GM19467 (cell line): ENCODE measurements around the gene DHRSX.
"Not testable (repeated sequence)": the region's sequence is repeated elsewhere in the genome, so short reads cannot be mapped to it uniquely, and the experiment has no call there.

Source experiments
- ATAC-seq: cut with Tn5 transposase; IDR thresholded peaks from one replicate; pipeline ENCODE4 v1.9.1; 2021; ENCODE audit warnings: mild to moderate bottlenecking, moderate library complexity; ENCODE audit not compliant: unreplicated experiment

The DHRSX gene

DNA sequence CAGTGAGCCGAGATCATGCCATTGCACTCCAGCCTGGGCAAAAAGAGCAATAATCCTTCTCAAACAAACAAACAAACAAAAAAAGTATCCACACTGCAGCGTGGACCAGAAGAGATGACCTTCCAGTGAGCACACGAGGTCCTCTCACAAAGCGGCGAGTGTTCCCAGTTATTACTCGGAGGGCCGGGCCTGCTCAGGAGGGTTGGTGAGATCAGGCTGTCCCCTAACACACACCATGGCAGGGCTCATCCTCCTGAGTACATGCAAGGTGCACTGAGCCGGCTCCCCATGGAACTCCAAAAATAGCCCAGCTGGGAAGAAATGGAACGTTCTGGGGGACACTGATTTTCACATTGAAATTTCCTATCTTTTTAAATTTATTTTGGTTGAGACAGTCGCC lies 40.7 kb downstream of the DHRSX start:
- ATAC-seq = not testable (repeated sequence)

DNA sequence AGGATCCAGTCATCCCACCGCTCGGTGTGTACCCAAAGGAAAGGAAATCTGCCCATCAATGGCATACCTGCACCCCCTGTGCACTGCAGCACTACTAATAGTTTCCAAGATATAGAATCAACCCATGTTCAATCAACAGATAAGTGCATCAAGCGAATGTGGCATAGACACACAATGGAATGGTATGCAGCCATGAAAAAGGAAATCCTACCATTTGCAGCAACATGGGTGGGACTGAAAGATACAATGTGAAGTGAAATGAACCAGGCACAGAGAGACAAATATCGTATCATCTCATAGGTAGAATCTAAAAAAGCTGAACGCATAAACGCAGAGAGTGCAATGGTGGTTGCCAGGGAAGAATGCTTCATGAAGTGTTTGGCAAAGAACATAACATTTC lies 42.5 kb downstream of the DHRSX start:
- ATAC-seq = no peak

DNA sequence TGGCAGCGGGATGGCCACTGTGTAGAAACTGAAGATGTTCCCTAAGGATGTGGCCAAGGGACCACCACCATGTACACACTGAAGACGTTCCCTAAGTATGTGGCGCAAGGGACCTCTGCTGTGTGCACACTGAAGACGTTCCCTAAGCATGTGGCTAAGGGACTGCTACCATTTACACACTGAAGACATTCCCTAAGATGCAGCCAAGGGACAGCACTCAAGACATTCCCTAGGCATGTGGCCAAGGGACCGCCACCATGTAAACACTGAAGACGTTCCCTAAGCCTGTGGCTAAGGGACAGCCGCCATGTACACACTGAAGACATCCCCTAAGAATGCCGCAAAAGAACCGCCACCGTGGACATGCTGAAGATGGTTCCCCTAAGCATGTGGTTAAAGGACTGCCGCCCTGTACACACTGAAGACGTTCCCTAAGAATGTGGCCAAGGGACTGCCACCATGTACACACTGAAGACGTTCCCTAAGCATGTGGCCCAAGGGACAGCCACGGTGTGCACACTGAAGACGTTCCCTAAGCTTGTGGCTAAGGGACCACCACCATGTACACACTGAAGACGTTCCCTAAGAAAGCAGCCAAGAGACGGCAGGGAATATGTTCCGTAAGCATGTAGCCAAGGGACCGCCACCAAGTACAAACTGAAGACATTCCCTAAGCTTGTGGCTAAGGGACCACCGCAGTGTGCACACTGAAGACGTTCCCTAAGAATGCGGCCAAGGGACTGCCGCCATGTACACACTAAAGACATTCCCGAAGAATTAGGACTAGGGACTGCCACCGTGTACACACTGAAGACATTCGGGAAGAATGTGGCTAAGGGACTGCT lies 43.3 kb downstream of the DHRSX start:
- ATAC-seq = no peak

DNA sequence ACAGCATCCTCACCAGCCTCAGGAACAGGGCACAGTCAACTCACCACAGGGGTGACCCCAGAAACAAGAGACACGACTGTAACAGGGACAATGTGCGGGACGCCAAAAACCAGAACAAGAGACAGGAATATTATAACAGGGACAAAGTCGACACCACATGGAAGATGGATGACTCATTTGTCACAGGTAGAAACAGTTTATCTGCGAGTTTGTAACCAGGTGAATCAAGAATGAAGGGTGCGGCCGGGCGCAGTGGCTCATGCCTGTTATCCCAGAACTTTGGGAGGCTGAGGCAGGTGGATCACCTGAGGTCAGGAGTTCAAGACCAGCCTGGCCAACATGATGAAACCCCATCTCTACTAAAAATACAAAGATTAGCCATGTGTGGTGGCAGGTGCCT lies 44.7 kb downstream of the DHRSX start:
- not testable (repeated sequence) for ATAC-seq

DNA sequence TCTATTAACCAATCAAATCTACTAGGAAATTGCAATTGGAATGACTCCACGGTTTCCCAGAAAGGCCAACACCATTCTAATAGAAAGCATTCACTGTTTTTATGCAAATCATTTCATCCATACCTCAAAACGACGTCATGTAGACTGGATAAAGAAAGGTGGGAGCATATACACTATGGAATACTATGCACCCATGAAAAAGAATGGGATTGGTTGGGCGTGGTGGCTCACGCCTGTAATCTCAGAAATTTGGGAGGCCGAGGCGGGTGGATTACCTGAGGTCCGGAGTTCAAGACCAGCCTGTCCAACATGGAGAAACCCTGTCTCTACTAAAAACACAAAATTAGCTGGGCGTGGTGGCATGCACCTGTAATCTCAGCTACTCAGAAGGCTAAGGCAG lies 46.2 kb downstream of the DHRSX start:
- not testable (repeated sequence) for ATAC-seq

DNA sequence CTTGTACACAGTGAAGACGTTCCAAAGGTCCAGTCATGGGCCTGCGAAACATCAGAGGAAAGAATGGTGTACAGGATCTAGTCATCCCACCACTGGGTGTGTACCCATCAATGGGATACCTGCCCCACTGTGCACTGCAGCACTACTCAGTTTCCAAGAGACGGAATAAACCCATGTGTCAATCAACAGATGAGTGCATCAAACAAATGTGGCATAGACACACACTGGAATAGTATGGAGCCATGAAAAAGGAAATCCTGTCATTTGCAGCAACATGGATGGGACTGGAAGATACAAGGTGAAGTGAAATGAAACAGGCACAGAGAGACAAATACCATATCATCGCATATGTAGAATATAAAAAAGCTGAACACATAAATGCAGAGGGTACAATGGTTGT lies 48.0 kb downstream of the DHRSX start:
- no peak for ATAC-seq

DNA sequence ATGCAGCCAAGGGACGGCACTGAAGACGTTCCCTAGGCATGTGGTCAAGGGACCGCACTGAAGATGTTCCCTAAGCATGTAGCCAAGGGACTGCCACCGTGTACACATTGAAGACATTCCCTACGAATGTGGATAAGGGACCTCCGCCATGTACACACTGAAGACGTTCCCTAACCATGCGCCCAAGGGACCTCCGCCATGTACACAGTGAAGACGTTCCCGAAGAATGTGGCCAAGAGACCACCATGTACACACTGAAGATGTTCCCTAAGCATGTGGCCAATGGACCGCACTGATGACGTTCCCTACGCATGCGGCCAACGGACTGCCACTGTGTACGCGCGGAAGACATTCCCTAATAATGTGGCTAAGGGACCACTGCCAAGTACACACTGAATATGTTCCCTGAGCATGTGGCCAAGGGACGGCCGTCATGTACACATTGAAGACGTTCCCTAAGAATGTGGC lies 48.4 kb downstream of the DHRSX start:
- ATAC-seq = no peak

DNA sequence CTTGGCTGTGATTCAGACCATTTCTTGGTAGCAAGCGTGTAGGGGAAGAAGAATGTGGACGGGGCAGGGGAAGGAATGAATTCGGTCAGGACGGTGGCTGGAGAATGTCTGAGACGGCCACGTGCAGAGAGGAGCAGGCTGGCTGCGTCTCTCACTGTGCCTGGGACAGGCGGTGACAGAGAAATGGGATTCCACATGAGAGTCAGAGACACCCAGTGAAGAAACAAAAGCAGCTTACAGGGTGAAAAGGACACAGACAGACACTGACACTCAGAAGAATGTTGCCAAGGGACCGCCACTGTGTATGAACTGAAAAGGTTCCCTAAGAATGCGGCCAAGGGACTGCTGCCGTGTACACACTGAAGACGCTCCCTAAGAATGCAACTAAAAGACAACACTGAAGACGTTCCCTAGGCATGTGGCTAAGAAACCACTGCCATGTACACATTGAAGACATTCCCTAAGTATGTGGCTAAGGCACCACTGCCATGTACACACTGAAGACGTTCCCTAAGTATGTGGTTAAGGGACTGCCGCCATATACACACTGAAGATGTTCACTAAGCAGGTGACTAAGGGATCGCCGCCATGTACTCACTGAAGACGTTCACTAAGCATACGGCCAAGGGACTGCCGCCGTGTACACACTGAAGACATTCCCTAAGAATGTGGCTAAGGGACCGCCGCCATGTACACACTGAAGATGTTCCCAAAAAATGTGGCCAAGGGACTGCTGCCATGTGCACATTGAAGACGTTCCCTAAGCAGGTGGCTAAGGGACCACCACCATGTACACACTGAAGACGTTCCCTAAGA lies 49.1 kb downstream of the DHRSX start:
- ATAC-seq = no peak

DNA sequence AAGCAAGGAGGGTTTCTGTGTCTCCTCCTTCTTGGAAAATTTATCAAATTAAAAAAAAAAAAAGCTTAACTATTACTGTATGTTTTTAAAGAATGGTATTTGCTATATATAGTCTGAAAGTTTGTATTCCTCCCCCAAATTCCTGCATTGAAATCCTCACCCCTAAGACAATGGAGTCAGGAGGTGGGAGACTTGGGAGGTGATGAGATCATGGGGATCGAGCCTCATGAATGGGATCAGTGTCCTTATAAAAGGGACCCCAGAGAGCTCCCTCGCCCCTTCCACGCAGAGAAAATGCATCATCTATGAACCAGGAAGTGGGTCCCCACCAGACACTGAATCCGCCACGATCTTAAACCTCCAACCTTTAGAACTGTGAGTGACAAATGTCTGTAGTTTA lies 50.1 kb downstream of the DHRSX start:
- no peak for ATAC-seq

DNA sequence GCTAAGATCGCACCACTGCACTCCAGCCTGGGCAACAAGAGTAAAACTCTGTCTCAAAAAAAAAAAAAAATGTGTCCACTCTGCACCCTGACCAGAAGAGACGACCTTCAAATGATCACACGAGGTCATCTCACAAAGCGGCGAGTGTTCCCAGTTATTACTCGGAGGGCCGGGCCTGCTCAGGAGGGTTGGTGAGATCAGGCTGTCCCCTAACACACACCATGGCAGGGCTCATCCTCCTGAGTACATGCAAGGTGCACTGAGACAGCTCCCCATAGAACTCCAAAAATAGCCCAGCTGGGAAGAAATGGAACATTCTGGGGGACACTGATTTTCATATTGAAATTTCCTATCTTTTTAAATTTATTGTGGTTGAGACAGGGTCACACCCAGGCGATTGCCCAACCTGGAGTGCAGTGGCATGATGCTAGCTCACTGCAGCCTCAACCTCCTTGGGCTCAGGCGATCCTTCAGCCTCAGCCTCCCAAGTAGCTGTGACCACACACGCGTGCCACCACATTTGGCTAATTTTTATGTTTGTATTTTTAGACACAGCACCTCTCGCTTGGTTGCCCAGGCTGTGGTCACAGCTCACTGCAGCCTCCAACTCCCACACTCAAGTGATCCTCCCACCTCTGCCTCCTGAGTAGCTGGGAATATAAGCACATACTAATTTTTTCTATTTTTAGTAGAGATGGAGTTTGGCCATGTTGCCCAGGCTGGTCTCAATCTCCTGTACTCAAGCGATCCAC lies 51.5 kb downstream of the DHRSX start:
- ATAC-seq = no peak

DNA sequence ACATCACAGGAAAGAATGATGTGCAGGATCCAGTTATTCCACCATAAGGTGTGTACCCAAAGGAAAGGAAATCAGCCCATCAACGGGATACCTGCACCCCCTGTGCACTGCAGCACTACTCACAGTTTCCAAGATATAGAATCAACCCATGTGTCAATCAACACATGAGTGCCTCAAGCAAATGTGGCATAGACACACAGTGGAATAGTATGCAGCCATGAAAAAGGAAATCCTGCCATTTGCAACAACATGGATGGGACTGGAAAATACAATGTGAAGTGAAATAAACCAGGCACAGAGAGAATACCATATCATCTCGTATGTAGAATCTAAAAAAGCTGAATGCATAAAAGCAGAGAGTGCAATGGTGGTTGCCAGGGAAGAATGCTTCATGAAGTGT lies 53.3 kb downstream of the DHRSX start:
- ATAC-seq = no peak

DNA sequence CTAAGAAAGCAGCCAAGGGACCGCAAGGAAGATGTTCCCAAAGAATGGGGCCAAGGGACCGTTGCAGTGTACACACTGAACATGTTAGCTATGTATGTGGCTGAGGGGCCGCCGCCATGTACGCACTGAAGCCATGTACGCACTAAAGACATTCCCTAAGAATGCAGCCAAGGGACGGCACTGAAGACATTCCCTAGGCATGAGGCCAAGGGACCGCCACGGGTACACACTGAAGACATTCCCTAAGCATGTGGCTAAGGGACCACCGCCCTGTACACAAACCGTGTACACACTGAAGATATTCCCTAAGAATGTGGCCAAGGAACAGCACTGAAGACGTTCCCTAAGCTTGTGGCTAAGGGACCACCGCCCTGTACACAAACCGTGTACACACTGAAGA lies 54.0 kb downstream of the DHRSX start:
- ATAC-seq = no peak

DNA sequence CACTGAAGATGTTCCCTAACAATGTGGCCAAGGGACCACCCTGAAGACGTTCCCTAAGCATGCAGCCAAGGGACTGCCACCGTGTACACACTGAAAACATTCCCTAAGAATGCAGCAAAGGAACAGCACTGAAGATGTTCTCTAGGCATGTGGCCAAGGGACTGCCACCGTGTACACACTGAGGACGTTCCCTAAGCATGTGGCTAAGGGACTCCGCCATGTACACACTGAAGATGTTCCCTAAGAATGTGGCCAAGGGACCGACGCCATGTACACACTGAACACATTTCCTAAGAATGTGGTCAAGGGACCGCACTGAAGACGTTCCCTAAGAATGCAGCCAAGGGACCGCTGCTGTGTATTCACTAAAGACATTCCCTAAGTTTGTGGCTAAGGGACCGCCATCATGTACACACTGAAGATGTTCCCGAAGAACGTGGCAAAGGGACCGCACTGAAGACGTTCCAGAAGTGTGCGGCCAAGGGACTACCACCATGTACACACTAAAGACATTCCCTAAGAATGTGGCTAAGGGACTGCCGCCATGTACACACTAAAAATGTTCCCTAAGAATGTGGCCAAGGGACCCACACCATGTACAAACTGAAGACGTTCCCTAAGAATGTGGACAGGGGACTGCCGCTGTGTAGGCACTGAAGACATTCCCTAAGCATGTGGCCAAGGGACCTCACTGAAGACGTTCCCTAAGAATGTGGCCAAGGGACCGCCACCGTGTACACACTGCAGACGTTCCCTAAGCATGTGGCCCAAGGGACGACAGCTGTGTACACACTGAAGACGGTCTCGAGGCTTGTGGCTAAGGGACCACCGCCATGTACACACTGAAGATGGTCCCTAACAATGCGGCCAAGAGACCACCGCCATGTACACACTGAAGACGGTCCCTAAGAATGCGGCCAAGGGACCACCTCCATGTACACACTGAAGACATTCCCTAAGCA lies 54.8 kb downstream of the DHRSX start:
- ATAC-seq = no peak

DNA sequence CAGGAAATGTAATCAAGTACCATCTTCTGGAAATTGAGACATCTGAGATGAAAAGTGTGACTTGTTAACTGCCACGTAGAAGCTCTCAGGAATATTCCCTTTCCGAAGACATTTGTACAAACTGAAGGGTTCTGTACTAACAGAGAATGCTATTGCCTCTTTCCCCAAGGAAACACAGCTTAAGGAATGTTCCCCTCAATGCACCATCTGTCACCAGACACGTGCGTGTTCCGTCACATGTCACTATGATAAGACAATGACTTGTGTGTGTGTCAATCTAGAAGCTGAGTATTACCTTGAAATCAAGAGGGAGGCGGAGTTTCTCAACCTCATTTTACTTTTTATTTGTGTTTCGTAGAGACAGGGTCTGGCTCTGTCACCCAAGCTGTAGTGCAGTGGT lies 58.1 kb downstream of the DHRSX start:
- ATAC-seq = no peak

DNA sequence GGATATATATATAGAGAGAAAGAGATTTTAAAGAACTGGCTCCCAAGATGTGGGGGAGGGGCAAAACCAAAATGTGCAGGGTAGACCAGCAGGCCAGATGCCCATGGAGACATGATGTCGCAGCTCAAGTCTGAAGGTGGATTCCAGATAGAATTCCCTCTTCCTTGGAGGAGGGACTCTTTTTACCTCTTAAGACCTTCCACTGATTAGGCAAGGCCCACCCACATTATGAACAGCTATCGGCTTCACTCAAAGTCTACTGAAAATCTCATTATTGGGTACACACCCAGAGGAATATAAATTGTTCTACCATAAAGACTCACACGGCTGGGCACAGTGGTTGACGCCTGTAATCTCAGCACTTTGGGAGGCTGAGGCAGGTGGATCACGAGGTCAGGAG lies 59.3 kb downstream of the DHRSX start:
- no peak for ATAC-seq

DNA sequence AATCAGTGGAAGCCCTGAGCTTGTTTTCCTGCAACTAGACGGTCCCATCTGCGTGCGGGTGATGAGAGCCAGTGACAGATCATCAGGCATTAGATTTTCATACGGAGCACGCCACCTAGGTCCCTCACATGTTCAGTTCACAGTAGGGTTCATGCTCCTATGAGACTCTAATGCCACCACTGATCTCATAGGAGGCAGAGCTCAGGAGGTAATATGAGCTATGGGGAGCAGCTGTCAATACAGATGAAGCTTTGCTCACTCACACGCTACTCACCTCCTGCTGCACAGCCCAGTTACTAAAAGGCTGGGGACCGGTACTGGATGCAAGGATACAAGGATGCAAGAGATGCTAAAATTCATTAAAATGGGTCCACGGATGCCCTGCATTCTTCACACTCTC lies 61.2 kb downstream of the DHRSX start:
- ATAC-seq = no peak

DNA sequence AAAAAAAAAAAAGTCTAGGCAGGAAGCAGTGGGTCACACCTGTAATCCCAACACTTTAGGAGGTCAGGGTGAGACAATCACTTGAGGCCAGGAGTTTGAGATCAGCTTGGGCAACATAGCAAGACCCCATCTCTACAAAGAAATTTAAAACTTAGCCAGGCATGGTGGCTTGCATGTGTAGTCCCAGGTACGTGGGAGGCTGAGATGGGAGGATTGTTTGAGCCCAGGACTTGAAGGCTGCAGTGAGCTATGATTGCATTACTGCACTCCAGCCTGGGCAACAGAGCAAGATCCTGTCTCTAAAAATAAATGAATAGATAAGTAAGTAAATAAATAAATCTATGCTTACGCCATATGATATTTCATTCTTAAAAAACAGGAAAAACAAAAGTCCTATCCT lies 65.3 kb downstream of the DHRSX start:
- ATAC-seq = no peak

DNA sequence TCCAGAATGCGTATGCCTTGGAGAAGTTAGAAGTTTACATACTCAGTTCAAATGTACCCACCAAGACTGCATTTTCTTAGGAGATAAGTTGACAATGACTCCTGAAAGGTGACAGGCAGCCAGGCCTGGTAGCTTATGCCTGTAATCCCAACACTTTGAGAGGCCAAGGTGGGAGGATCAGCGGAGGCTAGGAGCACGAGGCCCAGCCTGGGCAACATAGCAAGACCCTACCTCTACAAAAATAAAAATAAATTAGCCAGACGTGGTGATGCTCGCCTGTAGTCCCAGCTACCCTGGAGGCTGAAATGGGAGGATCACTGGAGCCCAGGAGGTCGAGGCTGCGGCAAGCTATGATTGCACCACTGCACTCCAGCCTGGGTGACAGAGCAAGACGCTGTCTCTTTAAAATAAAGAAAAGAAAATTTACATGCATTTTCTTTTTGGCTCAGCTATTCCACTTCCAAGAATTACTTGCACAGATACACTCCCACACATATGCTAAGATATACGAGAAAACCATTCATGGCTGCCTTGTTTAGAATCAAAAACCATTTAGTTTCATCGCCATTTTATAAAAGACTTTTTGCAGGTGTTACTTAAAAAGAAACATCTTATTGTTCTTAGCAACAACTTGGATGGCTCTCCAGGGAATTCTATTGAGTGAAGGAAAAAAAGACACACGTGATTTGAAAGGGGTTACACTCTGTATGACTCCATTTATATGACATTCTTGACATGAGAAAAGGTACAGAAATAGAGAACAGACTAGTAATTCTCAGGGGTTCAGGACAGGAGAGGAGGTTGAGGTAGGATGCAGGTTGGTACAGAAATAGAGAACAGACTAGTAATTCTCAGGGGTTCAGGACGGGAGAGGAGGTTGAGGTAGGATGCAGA lies 66.3 kb downstream of the DHRSX start:
- no peak for ATAC-seq

DNA sequence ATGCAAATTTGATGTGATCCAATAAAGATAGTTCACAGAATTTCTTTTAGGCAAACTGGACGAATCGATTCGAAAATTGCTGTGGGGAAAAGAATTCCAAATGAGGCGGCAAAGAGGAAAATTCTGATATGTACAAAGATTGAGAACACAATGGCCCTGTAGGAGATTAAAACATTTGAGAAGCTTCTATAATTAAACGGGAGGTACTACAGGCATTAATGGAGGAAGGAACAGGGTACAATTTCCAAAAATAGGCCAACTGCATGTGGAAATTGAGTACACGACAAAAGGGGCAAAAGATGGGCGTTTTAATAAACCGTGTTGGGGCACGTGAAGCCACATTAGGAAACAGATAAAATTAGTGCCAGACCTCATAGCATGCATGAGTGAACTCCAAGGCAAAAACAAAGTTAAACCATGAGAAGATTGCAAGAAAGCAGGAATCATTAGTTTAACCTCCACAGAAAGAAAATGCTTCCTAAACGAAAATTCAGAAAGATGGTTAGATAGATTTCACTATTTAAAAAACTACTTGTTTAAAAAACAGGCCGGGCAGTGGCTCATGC lies 68.4 kb downstream of the DHRSX start:
- ATAC-seq = no peak
